CD4-positive, alpha-beta T cell treated with Interleukin-6 at 100 ng/mL for 8 hours (primary cell): Measurements from ENCODE around the gene GTSE1.

ENCODE experiments used
- DNase-seq: peaks from one replicate; pipeline ENCODE4 v3.0.0-alpha.2; 2020; ENCODE audit warnings: mixed read lengths, low spot score

GTSE1 gene

DNA sequence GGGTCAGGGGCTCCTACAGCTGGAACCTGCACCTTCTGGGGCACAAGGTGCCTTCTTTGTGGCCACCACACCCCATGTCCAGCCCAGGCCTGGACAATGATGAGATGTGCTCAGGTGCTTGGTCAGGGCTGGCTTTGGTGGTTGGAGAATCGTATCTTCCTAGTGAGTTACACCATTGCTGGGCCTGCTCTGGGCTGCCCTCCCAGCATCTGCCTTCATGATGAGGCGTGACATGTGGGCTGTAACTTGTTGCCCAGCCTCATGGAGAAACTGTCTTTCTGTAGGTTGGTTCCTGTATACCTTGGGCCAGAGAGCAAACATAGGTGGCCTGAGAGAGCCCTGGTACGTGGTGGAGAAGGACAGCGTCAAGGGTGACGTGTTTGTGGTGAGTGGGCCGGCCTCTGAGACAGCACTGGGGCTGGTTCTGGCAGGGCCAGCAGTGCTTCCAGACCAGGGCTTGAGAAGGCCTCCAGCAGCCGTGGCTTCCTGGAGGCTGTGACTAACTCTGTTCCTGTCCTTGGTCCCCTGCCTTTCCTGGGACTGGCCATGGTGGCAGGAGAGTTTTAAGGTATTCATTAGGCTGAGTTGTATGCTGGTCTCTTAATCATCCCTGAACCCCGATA lies 56.9 kb downstream of the GTSE1 start:
- no peak for DNase-seq

DNA sequence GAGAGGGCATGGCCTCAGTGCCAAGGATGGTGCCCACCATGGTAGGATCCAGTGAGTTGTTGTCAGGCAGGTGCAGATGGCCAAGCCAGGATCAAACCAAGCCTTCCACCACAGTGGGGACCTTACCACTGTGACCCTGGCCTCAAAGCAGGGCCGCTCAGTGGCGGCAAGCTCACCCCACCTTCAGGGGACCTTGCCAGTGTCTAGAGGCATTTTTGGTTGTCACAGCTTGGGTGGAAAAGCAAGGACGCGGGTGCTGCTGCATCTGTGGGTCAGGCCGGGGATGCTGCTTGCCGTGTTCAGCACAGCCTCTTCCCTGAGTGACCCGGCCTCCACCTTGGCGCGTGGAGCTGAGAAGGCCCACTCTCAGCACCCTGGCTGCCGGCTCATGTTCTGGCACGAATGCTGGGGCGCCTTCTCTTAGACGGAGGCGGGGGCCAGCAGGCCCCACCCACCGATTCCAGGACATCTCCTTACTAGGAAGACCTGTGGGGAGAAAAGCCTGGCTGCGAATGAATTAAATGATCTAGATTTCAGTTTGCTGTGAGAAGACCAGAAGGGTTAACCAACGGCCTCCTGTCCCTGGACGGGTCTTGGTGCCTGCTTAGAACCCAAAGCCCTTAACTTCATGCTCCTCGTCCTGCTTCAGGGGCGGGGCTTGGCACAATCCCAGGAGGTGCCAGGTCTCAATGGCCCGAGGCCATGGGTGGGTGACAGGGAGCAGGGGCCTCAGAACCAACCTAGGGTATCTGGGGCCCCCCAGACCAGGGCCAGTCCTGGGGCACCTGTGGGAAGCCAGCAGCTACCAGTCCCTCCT lies 57.7 kb downstream of the GTSE1 start:
- no peak for DNase-seq

DNA sequence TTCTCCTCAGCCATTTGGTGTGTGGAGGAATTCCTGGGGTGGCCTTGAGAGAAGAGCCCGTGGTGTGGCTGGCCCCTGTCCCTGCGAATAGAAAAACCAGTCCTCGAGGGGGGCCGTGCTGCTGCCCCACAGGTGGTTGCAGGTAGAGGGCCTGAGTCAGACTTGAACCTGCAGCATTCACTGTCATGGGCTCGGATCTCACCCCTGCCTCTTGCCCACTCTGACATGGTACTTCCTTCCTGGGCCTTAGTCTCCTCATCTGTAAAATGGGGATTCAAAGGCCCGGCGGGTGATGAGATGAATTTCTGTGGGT lies 58.3 kb downstream of the GTSE1 start:
- DNase-seq = no peak

DNA sequence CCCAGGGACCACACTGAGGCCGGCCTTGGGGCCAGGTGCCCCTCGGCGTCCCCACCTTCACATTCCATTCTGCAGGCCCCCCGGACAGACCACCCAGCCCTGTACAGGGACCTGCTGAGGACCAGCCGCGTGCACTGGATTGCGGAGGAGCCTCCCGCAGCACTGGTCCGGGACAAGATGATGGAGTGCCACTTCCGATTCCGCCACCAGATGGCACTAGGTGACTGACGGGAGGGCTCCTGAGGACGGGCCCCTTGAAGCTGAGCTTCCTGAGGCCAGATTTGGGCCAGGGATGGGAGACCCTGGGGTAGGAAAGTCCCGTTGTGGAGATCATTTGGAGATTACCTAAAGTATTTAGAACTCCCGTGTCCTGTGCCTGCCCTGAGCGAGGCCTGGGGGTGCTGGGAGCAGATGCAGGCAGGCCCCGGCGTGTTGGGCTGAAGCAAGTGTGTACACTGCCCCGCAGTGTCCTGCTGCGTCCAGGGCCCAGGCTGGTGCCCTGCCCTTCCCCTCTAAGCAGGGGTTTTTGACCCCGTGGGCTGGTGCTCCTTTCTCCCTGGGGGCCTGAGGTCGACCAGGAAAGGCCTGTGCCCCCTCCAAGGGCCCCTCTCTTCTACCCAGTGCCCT lies 58.8 kb downstream of the GTSE1 start:
- peak; percentile 30 for DNase-seq

DNA sequence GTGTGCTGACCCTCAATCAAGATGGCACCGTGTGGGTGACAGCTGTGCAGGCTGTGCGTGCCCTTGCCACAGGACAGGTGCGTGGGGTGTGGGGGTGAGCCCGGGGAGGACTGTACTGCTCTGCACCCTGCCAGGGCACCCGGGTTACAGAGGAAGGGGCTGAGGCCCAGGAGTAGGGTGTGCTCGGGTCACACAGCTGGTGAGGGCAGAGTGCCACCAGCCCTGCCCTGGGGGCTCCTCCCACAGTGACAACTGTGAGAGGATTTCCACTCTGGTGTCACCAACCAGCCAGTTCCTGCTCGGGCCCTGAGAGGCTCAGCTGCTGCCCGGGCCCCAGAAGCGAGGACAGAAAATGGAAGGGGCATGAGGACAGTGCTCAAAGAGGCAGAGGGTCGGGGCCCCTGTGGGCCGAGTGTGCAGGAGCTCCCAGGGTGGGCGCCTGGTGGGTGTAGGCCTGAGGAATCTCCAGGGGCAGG lies 59.4 kb downstream of the GTSE1 start:
- DNase-seq = no peak

DNA sequence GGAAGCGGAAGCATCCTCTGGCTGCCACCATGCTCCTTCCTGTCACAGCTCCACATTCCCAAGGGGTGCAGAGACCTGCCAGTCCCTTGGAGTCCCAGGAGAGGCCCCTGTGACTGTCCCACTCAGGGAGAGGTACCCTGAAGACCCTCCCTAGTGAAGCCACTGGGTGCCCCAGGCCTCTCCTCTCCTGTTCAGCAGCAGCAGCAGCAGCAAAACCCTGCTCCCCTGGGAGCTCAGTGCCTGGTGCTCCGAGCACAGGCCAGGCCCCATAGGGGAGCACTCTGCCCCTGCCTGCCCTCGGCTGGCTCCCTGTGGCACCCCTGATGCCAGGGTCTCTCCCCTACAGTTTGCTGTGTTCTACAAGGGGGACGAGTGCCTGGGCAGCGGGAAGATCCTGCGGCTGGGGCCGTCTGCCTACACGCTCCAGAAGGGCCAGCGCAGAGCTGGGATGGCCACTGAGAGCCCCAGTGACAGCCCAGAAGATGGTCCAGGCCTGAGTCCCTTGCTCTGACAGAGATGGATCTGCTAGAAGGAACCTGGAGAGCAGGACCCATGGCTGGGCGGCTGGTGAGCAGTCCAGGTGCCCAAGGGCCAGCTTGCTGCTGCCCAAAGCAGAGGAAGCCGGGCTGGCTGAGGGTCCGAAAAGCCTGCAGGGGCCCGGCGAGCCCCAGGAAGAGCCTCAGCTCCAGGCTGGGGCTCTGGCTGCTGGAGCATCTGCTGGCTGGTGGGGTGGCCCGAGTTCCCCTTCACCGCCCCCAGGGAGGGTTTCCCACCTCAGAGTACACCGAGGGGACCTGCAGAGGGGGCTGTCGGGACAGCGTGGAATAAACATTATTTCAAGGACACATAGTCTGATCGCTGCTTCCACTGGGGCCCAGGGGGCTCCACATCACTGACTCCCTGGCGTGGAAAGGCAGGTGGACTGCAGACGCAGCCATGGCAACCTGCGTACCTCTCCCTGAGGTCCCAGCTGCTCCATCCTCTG lies 60.1 kb downstream of the GTSE1 start:
- DNase-seq = no peak

DNA sequence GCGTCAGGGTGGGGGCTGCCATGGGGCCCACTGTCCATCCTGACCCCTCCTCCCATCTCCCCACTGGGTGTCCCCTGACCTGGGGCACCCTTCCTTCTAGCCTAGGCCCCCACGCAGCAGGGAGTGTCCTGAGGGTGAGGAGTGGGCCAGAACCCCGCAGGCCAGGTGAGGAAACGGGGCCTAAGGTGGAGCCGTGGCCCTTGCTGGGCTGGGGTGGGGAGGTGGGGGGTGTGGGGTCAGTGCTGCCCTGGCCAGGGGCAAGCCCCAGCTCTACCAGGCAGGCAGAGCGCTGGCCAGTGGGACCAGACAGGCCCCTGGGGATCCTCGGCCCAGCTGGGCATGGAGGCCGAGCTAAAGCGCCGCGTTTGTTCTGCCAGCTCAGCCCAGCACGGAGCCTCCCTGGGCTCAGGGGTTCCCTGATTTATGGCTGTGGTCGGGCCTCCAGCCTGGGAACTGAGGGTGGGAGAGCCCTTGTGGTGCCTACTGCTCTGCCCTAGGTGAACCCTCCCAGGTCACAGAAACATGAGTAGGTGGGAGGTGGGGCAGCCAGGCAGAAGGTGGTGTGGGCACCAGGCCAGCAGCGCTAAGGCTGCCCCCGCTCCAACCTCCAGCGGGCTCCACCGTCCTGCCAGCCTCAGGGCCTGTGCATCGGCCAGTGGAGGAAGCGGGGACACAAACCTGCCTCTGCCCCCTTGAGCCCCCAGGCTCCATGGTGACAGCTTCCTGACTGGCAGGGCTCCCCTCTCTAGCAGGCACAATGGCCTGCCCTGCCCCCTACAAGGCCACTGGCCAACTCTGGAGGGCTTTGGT lies 61.2 kb downstream of the GTSE1 start:
- no peak for DNase-seq

DNA sequence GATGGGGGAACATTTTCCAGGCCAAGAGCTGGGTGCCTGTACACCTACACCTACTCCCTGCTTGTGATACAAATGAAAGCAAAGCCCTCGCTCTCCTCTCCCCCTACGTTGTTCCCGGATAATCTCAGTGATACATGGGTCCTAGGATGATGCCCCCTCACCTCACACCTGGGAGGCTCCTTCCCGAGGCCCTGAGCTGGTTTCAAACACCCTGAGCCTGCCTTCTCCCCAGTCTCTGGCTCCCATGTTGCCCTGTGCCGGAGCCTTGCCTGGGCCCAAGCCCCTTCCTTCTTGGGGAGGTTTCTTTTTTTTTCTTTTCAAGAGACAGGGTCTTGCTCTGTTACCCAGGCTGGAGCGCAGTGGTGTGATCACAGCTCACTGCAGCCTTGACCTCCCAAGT lies 62.1 kb downstream of the GTSE1 start:
- no peak for DNase-seq

DNA sequence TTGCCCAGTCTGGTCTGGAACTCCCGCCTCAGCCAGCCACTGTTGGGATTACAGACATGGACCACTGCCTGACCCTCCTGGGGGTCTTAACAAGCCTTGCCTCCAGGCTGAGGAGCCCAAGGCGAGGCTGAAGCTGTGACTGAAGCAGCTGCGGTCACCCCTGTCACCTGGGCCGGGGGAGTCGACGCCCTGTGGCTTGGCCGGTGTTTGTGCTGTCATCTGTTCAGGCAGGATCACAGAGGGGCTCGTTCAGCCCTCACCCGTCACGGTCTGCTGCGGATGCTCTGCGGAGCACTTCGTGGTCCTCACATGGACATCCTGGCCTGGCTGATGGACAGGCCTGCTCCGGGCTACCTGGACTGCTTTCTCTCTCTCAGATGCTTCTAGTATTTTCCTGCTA lies 62.7 kb downstream of the GTSE1 start:
- no peak for DNase-seq

DNA sequence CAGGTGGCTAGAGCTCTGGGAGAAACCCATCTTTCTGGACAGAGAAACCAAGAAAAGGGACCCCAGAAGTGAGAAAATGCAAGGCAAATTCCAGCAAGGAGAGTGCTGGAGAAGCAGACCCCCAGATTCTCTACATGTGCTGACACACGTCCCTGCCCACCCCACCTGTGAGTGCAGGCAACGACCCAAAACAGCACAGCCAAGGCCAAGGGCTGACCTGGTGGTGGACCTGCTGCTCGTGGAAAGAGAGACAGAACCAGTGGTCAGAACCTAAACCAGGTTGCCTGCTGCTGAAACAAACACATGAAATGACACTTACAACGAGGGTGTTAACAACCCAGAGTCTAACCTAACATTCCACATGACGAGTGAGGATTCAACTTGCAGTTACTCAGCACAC lies 63.4 kb downstream of the GTSE1 start:
- no peak for DNase-seq

DNA sequence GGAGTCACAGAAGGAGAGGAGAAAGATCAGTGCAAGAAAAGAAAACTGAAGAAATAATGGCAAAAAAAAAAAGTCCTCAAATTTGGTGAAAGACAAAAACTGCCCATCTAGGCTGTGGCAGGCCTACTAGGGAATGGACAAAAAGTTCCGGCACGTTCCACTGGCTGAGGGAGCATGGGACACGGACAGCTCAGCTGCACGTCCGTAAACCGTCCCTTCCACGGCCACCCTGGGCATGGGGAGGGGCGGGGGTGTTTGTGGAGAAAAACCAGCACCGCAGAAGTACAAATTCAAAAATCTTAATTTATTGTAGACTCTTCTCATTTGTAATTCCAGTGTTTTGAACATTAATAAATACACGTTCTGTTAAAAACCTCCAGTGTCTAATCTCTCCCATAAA lies 64.2 kb downstream of the GTSE1 start:
- DNase-seq = no peak

DNA sequence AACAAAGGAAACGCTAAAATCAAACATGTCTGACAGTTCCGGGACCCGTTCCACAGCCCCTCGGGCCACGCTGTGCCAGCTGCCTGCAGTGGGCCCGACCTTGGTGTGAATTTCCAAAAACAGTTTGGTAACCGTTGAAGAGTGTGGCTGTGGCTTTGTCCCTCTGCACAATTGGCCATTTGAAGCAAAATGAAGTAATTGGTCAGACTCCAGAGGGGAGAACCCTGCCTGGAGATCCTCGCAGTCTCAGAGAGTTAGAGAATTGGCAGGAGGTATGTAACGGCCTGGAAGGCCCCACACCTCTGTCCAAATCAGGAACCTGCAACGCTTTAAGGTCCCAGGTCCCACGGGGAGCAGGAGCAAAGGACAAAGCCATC lies 65.1 kb downstream of the GTSE1 start:
- no peak for DNase-seq

DNA sequence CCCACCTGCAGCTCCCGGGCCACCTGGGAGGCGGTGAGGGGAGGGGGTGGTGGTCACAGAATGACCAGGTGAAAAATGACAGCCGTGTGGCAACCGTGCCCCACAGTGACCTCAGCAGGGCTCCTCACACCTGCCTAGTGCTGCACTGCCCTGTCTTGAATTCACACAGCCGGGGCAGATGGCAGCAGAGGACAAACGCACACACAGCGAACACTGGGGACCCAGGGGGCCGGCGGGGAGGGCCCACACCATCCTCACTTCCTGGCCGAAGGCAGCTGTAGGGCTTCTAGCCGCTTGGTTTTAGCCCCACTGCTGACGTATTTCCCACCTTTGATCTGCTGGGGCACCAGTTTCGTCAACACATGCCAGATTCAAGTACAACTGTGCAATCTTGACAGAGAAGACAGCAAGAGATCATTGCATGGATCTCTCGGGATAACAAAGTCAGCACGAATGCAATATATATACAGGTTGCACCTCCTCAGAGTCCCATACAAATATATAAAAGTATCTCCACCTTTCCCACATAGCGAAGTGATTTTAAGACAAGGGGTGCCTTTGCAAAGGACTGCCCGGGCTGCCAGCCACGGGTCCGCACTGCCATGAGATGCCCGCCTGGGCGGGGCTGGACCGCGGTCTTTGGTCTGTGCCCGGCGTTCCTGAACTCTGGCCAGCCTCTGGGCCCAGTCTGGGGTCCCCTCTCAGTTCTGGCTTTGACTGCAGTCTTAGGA lies 65.7 kb downstream of the GTSE1 start:
- no peak for DNase-seq

DNA sequence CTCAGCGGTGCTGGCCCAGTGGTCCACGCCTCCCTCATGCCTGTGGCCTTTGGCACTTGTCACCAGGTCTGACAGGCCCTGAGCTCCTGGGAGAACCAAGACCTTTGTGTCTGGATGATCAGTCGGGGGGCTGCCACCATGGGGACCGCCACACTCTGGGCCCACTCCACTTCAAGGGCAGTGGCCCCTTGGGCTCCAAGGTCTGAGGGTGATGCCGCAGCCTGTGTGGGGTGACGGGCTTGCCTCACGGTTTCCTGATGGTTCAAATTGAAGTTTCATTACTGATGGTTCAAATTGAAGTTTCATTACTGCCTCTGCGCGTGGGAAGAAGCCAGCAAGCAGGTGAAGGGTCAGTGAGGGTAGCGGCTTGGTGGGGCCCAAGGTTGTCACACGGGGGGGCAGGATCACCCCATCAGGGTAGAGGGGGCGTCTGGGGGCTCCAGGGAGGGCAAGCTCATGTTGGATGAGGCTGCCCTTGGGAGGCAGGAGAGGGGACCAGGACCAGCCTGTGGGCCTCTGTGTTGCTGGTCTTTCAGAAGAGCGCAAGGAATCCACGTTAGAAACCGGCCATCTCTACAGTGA lies 66.4 kb downstream of the GTSE1 start:
- no peak for DNase-seq

DNA sequence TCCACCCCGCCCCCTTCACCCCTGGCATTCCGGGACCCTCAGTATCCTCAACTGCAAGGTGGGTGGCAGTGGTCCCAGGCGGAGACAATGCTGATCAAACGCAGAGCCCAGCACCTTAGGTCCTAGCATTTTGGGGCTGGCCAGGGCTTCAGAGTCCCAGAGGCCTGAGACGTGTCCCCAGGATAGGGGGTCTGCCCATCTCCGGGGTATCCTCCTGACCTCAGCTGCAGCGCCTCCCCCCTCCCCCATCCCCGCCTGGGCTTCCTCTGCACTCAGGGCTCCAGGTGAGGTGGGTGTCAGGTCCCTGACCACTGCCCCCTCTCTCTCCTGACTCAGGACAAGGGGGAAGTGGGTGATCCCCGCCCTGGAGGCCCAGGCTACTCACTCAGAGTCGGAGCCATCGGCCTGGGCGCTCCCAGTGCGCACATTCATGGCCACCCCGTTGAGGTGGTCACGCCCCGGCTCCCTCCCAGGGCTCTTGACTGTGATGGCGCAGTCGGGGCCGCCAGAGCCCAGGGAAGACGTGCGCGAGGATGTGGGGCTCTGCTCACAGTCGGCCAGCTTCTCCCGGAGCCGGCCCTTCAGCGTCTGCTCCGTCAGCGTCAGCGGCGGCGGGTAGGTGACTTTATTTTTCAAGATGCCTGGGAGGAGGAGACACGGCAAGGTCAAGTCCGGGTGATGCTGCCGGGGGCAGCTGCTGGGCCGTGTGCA lies 67.1 kb downstream of the GTSE1 start:
- DNase-seq = no peak

DNA sequence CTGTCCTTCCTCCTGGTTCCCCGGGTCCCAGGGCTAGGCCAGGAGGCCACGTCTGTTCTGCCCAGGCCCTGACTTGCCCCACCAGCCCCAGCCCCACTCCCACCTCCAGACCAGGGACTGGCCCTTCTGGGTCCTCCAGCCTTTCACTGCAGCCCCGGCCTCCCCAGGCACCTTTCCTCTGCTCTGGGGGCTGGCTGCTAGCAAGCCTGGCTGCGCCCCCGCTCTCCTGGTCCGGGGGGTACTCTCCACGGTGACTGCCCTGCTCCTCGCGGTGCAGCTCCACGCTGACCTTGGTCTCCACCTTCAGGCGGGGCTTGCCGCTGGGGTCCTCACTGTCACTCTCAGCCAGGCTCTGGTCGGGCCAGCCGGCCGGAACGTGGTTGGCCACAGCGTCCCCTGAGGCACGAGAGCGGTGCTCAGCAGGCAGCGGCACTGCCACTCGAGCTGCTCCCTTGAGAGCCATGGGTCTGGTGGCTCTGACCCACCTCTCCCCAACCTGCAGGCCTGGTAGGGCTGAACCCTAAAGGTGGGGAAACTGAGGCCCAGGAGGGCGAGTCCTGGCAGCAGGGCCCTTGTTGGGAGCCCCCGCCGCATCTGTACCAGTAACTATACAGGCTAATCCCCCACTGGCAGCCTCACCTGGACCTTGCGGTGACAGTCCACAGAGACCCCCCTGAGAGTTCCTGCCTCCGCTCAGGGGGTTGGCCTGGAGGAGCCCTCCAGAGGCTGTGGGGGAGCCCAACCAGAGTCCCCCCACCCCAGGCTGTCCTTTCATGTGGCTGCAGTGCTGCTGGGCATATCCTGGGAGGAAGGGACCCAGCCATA lies 67.9 kb downstream of the GTSE1 start:
- no peak for DNase-seq

DNA sequence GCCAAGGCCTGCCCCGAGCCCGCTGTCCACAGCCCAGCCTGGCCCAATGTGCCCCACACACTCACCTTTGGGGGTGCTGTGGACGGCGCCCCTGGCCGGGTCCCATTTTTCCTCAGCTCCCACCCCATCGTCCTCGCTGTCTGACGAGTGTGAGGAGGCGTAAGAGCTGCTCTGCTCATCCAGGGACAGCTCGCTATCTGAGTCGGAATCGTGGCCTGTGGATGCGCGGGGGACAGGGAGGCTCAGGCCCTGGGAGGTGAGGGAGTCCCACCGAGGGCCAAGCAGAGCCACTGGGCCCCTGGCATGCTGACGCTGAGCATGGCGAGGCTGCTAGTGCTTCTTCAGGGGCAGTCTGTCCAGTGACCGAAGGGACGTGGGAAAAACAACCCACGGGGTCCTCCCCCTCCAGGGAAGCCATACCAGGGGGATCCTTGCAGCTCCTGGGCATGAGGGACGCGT lies 68.5 kb downstream of the GTSE1 start:
- DNase-seq = no peak

DNA sequence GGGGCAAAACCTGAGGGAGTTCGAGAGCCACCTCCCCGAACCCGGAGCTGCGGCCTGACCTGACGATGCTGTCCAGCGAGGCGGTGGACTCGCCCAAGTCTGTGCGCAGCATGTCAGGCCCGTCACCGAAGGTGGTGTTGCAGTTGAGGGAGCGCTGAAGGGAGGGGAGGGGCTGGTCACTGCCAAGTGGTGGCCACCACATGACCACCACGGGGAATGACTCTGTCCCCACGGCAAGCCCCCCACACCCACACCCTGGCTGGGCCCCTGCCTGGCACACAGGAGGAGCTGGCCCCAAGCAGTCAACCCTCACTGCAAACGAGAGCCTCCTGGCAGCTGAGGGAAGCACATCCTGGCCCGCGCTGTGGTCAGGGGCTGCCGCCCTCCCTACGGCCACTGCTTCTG lies 69.7 kb downstream of the GTSE1 start:
- no peak for DNase-seq
